Astrocyte of the spinal cord (primary cell): ENCODE data around the gene NEK4.

Experiments
- DNase-seq: peaks from one replicate; pipeline ENCODE4 v3.0.0; 2011; ENCODE audit warnings: low read depth, low spot score
- H3K4me3 ChIP-seq: 2 replicates; pipeline ENCODE4 v1.5.1; 2011; ENCODE audit warnings: low read depth, mild to moderate bottlenecking, low read length, moderate library complexity
- CTCF ChIP-seq: IDR thresholded peaks from 2 replicates; pipeline ENCODE4 v1.5.1; 2012; ENCODE audit warnings: low read depth, mild to moderate bottlenecking, low read length, inconsistent platforms
- in situ Hi-C: cut with HindIII; loops from 2 replicates; pipeline ENCODE4 v1.10.0; 2017; ENCODE audit warnings: low sequenced_read_pairs

Gene NEK4

GRCh38 chr3:52694528-52695189 lies 76.1 kb downstream of the NEK4 start:
- in situ Hi-C loops = no loop called here
- H3K4me3 ChIP-seq = no peak overlapping the region
- no peak for DNase-seq
- TF ChIP-seq CTCF = no peak

GRCh38 chr3:52693071-52693470 lies 77.7 kb downstream of the NEK4 start:
- no peak overlapping the region for H3K4me3 ChIP-seq
- in situ Hi-C loops = no loop called here
- DNase-seq = no peak
- no peak for TF ChIP-seq CTCF

- no peak for TF ChIP-seq CTCF
- in situ Hi-C loops = no loop called here
- no peak for DNase-seq
- H3K4me3 ChIP-seq = no peak overlapping the region
These were observed 80.2 kb downstream of the NEK4 start for GRCh38 chr3:52690560-52690959.

GRCh38 chr3:52689151-52689550 lies 81.6 kb downstream of the NEK4 start:
- no peak for DNase-seq
- no peak for TF ChIP-seq CTCF
- no peak overlapping the region for H3K4me3 ChIP-seq
- in situ Hi-C loops = no loop called here

- no peak for DNase-seq
- H3K4me3 ChIP-seq = no peak overlapping the region
- TF ChIP-seq CTCF = no peak
- in situ Hi-C loops = no loop called here
These were observed 82.5 kb downstream of the NEK4 start for GRCh38 chr3:52688266-52688665.

GRCh38 chr3:52685709-52686691 lies 84.7 kb downstream of the NEK4 start, which contains the start of the genes GNL3 and PBRM1:
Gene GNL3, plus strand, starts transcription at chr3:52686032. Its CDS starts 61 bp downstream, at chr3:52686093.
Gene PBRM1, minus strand, starts transcription at chr3:52685913.
- no peak for TF ChIP-seq CTCF
- in situ Hi-C loops = no loop called here
- peak within 1 kb of the TSS; percentile 91 for H3K4me3 ChIP-seq
- peak; percentile 98 for DNase-seq
